Panc1 (cell line): ENCODE results near the gene DYNC1I1.

Source experiments
- REST ChIP-seq, 2 experiments: IDR thresholded peaks; 2 replicates each; pipeline ENCODE4 v1.6.1; 2011 to 2012; ENCODE audit warnings: low read depth in 2 of 2, control low read depth in 1 of 2, low read length in 1 of 2, mild to moderate bottlenecking in 1 of 2, moderate library complexity in 1 of 2; ENCODE audit not compliant: insufficient read depth in 1 of 2
- TF ChIP-seq, protein P1 (sequence below): fragments of 450-650 bp; IDR thresholded peaks from 2 replicates; pipeline ENCODE4 v1.5.1; 2017; ENCODE audit warnings: mild to moderate bottlenecking

DNA sequence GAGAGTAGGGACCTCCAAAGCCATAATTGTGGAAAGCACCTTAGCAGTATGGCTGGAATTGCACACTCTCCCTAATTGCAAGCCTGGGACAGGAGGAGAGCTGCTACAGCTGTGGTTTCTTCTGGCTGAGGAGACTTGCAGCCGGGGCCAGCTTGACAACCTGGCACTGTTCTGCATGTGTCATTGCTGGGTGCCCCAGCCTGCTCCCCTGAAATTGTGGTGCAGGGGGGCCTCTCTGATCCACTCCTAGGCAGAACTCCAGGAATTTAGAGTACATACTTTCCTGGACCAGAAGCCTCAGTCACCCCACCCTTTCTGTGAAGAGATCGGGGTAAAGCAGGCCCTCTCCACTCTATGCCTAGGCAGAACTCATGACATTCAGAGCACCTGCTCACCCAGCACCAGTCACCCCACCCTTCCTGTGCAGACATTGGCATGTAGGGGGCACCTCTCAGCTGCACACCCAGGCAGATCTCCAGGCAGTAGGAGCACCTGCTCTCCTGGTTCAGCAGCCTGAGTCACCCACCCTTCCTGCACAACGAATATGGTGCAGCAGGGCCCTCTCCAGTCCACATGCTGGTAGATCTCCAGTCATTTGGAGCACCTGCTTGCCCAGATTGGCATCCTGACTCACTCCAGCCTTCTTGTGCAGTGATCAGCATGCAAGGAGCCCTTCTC is 34.4 kb upstream of the DYNC1I1 start:
- TF ChIP-seq, protein P1, sequence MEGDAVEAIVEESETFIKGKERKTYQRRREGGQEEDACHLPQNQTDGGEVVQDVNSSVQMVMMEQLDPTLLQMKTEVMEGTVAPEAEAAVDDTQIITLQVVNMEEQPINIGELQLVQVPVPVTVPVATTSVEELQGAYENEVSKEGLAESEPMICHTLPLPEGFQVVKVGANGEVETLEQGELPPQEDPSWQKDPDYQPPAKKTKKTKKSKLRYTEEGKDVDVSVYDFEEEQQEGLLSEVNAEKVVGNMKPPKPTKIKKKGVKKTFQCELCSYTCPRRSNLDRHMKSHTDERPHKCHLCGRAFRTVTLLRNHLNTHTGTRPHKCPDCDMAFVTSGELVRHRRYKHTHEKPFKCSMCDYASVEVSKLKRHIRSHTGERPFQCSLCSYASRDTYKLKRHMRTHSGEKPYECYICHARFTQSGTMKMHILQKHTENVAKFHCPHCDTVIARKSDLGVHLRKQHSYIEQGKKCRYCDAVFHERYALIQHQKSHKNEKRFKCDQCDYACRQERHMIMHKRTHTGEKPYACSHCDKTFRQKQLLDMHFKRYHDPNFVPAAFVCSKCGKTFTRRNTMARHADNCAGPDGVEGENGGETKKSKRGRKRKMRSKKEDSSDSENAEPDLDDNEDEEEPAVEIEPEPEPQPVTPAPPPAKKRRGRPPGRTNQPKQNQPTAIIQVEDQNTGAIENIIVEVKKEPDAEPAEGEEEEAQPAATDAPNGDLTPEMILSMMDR = no peak
- no peak for TF ChIP-seq REST (IDR thresholded peaks at IDR 0.05; ENCODE audit: insufficient read depth in 1 of 2, low read depth in 2 of 2, low read length in 1 of 2)
